NCI-H1105 treated with DMSO at 0.1 percent for 48 hours (cell line): ENCODE results near the gene ITPK1.

ENCODE experiments used
- DNase-seq: peaks from one replicate; lab custom pipeline; 2025; lab: John Stamatoyannopoulos, UW

Gene ITPK1

GRCh38 chr14:92951912-92952471 is 163.7 kb downstream of the ITPK1 start:
- peak; percentile 51 for DNase-seq

- no peak for DNase-seq
These were observed 164.5 kb downstream of the ITPK1 start for GRCh38 chr14:92951261-92951660.

GRCh38 chr14:92950773-92951172 is 165.0 kb downstream of the ITPK1 start:
- no peak for DNase-seq

- DNase-seq = no peak
These were observed 165.6 kb downstream of the ITPK1 start for GRCh38 chr14:92950193-92950540.

- DNase-seq = no peak
These were observed 166.1 kb downstream of the ITPK1 start for GRCh38 chr14:92949496-92950192.

GRCh38 chr14:92948647-92949046 is 167.1 kb downstream of the ITPK1 start:
- DNase-seq = no peak

GRCh38 chr14:92946847-92947545 is 168.7 kb downstream of the ITPK1 start:
- no peak for DNase-seq

GRCh38 chr14:92945959-92946846 is 169.5 kb downstream of the ITPK1 start:
- no peak for DNase-seq

GRCh38 chr14:92945544-92945943 is 170.2 kb downstream of the ITPK1 start:
- DNase-seq = no peak

GRCh38 chr14:92944976-92945375 is 170.7 kb downstream of the ITPK1 start:
- no peak for DNase-seq

GRCh38 chr14:92943855-92944570 is 171.7 kb downstream of the ITPK1 start:
- no peak for DNase-seq

GRCh38 chr14:92942976-92943710 is 172.6 kb downstream of the ITPK1 start:
- no peak for DNase-seq

GRCh38 chr14:92942576-92942975 is 173.1 kb downstream of the ITPK1 start:
- no peak for DNase-seq

- DNase-seq = no peak
These were observed 173.6 kb downstream of the ITPK1 start for GRCh38 chr14:92942136-92942535.

GRCh38 chr14:92941531-92941930 is 174.2 kb downstream of the ITPK1 start:
- no peak for DNase-seq

- no peak for DNase-seq
These were observed 175.2 kb downstream of the ITPK1 start for GRCh38 chr14:92940543-92940942.

GRCh38 chr14:92939699-92940098 is 176.0 kb downstream of the ITPK1 start:
- DNase-seq = no peak

GRCh38 chr14:92938890-92939671 is 176.6 kb downstream of the ITPK1 start:
- no peak for DNase-seq

GRCh38 chr14:92938235-92938875 is 177.4 kb downstream of the ITPK1 start:
- no peak for DNase-seq
